H1 (cell line): ENCODE measurements around the gene RAB3IL1.

Experiments
- EP300 ChIP-seq, 2 experiments: IDR thresholded peaks; 1 replicate in 1 of 2; 2 replicates in 1 of 2; pipeline ENCODE4 v1.6.1; 2011 to 2012; ENCODE audit warnings: low read depth in 2 of 2, low read length in 2 of 2, mild to moderate bottlenecking in 2 of 2, borderline replicate concordance in 1 of 2, inconsistent platforms in 1 of 2, moderate library complexity in 1 of 2
- EZH2 ChIP-seq: fragments of 200-600 bp; sonication (generic); IDR thresholded peaks from 2 replicates; pipeline ENCODE4 v1.7.1; 2012; ENCODE audit warnings: low read depth, mild to moderate bottlenecking, moderate library complexity, low read length, inconsistent platforms; ENCODE audit not compliant: severe bottlenecking
- HDAC2 ChIP-seq, 2 experiments: fragments of 300-600 bp in 1 of 2; sonication (generic) in 1 of 2; IDR thresholded peaks; 2 replicates each; pipeline ENCODE4 v1.6.1; 2011 to 2012; ENCODE audit warnings: low read depth in 2 of 2, low read length in 2 of 2, mild to moderate bottlenecking in 2 of 2, moderate library complexity in 2 of 2, borderline replicate concordance in 1 of 2, inconsistent platforms in 1 of 2
- JUND ChIP-seq: IDR thresholded peaks from 2 replicates; pipeline ENCODE4 v1.6.1; 2011; ENCODE audit warnings: mild to moderate bottlenecking, improper control_type of control experiment, low read length
- MAFK ChIP-seq: IDR thresholded peaks from 2 replicates; pipeline ENCODE4 v1.6.1; 2012; ENCODE audit warnings: low read depth, mild to moderate bottlenecking, improper control_type of control experiment, low read length
- PHF8 ChIP-seq: fragments of 200-600 bp; sonication (generic); conservative IDR thresholded peaks from 2 replicates; pipeline ENCODE4 v1.7.1; 2012; ENCODE audit warnings: low read depth, mild to moderate bottlenecking, inconsistent platforms, low read length, moderate library complexity
- TF ChIP-seq, protein P1 (sequence below), 3 experiments: IDR thresholded peaks; 1 replicate in 2 of 3; 2 replicates in 1 of 3; pipeline versions ENCODE4 v1.5.1 to v1.6.1; 2011; ENCODE audit warnings: low read length in 3 of 3, mild to moderate bottlenecking in 3 of 3, inconsistent platforms in 2 of 3, low read depth in 1 of 3, moderate library complexity in 1 of 3; ENCODE audit not compliant: insufficient read depth in 1 of 3; ENCODE audit errors: control extremely low read depth in 1 of 3

- TF ChIP-seq MAFK (no peak), JUND (no peak), HDAC2 (IDR thresholded peaks at IDR 0.05; ENCODE audit: borderline replicate concordance in 1 of 2, low read depth in 2 of 2, low read length in 2 of 2) (no peak), EZH2 (no peak), PHF8 (no peak), EP300 (IDR thresholded peaks at IDR 0.05; ENCODE audit: borderline replicate concordance in 1 of 2, low read depth in 2 of 2, low read length in 2 of 2) (no peak)
- TF ChIP-seq, protein P1, sequence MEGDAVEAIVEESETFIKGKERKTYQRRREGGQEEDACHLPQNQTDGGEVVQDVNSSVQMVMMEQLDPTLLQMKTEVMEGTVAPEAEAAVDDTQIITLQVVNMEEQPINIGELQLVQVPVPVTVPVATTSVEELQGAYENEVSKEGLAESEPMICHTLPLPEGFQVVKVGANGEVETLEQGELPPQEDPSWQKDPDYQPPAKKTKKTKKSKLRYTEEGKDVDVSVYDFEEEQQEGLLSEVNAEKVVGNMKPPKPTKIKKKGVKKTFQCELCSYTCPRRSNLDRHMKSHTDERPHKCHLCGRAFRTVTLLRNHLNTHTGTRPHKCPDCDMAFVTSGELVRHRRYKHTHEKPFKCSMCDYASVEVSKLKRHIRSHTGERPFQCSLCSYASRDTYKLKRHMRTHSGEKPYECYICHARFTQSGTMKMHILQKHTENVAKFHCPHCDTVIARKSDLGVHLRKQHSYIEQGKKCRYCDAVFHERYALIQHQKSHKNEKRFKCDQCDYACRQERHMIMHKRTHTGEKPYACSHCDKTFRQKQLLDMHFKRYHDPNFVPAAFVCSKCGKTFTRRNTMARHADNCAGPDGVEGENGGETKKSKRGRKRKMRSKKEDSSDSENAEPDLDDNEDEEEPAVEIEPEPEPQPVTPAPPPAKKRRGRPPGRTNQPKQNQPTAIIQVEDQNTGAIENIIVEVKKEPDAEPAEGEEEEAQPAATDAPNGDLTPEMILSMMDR (IDR thresholded peaks at IDR 0.05; ENCODE audit: control extremely low read depth in 1 of 3, insufficient read depth in 1 of 3, low read depth in 1 of 3, low read length in 3 of 3), result no peak
These were observed 4.9 kb downstream of the RAB3IL1 start for GRCh38 chr11:61912530-61912898.
